NCI-H187 treated with DMSO at 0.1 percent for 48 hours (cell line): ENCODE data around the gene TMPRSS11D.

ENCODE experiments used
- DNase-seq: peaks from one replicate; lab custom pipeline; 2025; lab: John Stamatoyannopoulos, UW

TMPRSS11D gene, protein sequence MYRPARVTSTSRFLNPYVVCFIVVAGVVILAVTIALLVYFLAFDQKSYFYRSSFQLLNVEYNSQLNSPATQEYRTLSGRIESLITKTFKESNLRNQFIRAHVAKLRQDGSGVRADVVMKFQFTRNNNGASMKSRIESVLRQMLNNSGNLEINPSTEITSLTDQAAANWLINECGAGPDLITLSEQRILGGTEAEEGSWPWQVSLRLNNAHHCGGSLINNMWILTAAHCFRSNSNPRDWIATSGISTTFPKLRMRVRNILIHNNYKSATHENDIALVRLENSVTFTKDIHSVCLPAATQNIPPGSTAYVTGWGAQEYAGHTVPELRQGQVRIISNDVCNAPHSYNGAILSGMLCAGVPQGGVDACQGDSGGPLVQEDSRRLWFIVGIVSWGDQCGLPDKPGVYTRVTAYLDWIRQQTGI

DNA sequence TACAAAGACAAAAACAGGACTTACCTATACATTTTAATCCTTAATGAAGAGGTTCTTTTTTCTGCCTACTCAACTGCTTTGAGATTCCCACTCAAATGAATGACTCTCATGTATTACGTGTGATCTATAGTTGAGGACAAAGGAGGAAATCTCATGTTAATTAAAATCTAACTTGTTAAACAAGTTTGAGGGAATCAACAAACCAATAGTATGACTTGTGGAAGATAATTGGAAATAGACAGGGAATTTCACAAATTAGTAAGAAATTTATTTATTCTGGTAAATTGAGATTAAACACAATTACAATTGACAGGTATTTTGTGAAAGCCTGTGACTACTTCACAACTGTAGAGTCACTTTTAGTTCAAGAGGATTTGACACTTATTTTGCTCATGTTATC, at the start of gene TMPRSS11D:
Gene TMPRSS11D, minus strand, starts transcription at position 101 of the 400 bp plus-strand sequence. Its CDS starts 69 bp downstream, at position 32.
- DNase-seq: no peak

DNA sequence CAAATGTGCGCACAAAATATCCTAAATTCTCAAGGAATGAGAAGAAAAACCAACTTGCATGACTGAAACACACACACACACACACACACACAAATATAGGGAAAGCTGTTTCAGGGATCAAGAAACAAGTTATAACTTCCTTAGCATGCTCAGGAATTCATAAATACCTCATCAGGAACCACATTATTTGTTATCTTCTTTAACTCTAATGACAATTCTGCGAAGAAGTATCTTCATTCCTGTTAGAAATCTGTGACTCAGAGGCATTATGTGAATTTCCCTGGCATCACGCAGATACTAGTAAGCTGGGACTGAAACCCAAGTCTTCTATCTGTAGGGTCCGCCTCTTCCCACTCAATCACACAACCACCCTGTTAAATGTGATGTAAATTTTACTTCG, 49.2 kb upstream of the TMPRSS11D start:
- no peak for DNase-seq

DNA sequence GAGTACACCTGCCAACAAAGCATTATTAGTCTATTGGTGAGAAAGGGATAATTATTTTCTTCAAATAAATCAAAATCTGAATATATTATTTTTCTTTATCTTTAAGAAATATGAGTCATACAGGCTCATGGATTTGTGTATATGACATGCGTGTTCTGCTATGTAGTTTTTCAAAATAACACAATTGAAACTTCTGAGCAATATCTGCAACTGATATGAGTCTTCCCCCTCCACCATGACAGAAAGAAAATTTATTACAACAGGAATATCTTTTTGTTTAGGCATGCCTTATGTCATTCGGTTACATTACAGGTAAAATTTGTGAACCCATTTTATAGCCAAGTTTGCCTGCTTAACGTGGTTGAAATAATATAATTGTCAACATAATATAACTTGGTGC, 47.5 kb upstream of the TMPRSS11D start:
- DNase-seq: no peak

DNA sequence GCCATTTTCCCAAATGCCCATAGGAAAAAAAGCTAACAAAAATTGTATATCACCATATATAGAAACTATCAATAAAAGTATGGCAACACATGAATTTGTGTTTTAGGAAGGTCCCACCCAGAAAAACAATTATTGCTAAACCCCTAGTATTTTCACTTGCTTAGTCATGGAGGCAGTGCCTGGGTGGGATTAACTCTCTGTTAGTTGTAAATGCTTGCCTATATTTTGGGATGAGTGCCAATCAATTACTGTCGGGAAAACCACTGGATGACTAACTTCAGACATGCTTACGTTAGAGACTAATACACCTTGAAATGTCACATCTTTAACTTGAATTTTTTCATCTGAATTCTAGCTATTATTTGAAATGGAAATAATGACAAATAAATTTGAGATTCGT, 45.6 kb upstream of the TMPRSS11D start:
- DNase-seq: no peak

DNA sequence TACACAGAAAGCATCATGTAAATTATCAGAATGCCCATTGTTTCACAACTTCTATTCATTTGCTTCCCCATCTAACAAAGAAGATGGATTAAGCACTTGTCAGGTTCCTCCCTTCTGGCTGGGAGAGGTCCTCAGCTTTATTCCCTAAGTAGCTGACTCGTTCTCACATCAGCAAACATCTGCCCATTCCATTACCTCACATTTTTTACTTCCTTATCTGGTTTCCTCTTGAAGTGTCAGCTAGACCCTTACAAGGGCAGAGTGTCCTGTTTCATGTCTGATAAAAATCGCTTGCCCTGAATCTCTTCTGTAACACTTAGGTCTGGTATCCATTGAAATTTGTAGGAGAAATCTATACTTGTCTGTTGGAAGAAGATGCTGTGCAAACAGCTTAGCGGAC, 44.7 kb upstream of the TMPRSS11D start:
- DNase-seq: peak; percentile 36

DNA sequence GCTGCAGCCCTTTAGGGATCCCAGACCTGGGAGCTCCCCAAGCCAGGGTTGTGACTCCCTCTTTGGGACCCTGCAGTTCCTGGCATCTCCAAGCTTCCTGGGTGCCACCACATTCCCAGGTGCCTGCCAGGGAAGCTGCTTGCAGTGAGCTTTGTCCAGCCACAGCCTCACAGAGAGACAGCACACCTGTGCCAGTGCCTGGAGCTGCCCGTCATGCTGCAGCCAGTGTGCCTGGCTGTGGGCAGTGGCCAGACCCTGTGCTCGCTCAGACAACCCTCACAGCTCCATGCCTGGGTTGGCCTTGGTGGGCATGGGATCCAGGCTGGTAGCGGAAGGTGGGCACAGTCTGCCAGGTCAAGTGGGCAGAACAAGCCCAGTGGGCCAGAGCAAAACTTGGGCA, 43.4 kb upstream of the TMPRSS11D start:
- DNase-seq: no peak

DNA sequence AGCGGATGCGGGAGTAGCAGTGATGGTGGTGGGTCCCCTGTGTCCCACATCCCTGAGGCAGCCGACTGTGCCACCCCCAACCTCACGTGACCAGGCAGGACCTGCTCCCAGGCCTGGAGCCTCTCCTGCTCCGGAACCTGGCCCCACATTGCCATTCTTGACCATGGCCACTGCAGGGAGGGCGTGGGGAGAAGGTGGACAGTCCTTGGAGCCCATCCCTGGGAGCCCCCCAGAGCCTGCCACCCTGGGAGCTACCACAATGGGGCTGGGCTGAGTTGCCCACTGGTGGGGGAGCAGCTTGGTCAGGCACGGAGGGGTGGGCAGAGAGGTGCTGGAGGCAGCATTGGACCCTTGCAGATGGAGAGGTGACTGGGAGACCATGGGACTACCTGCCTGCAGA, 42.7 kb upstream of the TMPRSS11D start:
- no peak for DNase-seq

DNA sequence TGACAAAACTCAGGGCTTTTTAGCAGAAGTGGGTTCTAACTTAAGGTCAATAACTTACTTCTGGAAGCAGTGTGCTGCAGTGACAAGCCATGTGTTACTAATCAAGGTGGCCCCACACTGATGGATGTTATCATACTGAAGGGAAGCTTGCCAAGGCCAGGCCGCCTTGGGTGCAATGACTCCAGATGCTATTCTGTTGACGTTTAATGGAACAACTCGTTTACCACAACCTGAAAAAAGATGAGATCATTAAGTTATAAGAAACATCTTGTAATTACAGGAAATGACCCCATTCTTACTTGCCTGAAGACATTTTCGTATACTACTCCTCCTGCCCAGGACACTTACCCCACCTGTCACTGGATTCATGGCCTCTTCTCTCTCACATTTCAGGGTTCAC, 38.9 kb upstream of the TMPRSS11D start:
- no peak for DNase-seq

DNA sequence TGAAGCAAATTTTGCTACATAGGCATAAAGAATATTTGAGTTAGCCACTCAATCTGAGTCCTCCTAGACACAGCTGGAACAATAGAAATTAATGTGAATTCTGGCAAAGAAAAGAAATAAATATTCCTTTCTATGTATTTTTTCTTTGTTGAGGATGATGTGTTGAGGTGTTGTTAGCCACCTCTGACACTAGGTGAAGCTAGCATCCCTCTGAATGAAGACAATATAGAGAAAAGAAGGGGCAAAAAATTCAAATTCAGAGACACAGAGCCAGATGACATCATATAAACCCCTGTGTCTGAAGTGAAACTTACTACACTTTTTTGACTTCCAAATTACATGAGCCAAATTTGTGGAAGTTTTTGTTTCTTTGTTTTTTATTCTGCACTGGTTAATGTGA, 34.6 kb upstream of the TMPRSS11D start:
- no peak for DNase-seq

DNA sequence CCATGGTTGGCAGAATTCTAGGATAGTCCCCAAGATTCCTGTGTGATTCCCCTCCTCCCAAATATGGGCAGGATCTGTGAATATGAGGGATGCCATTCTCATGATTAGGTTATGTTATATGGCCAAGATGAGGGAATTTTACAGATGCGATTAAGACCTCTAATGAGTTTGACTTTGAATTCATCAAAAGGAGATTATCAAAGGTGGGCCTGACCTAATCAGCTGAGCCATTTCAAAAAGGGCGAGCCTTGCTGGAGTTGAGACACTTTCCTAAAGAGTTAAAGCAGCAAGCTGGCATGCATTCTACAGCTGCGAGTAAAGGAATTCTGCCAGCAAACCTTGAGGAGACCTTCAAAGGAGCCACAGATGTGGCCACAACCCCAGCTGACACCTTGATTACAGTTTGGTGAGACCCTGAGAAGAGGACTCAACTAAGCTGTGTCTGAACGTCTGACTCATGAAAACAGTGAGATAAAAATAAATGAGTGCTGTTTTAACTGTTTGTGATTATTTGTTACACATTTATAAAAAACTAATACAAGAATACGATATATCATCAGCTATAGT, 31.7 kb upstream of the TMPRSS11D start:
- DNase-seq: no peak

DNA sequence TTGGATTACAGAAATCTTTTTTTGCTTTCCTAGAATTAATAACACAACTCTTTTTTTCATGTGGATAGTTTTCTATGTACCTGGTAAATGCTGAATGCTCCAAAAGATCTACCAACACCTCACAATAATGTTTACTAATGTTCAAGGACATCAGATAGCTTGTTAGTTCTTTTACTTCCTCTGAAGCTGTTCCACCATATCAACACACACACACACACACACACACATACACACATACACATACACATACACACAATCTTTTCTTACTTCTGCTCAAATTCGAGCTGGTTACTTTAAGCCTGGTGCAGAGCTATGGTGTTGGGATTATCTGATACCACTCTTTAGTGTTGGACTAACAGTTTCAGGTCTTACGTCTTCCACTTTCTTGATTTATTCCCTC, 28.3 kb upstream of the TMPRSS11D start:
- DNase-seq: no peak

DNA sequence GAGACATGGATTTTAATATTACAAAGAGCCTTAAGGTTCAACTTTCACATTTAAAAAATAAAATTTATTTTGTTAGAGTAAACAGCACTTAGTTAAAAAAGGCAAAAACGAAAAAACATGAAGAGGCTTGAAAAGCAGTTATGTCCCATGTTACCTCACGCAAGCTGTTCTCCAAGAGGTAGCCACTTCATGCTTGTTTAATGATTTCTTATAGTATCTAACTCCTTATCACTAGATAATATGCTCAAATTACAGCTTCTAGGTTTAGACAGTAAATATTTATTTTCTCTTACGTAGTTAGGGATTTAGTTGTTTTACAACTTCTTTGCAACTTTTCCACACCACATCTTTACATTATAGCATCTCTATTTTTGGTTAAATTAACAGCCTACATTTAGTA, 27.8 kb upstream of the TMPRSS11D start:
- no peak for DNase-seq

DNA sequence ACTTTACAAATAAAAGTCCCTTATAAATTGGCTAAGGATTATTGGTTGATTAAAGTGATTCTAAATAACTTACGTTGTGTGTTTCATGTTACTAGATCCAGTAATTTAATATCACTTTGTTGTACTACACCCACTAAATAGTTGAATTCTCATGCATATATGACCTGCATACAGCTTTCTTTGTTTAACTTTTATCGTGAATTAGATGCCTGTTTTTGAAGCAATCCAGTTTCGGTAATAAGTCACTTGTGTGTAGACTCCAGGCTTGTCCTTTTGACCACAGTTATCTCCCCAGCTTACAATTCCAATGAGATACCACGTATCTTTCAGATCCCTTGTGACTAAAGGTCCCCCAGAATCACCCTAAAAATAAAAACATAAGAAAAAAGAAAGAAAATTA, 27.3 kb upstream of the TMPRSS11D start:
- no peak for DNase-seq

DNA sequence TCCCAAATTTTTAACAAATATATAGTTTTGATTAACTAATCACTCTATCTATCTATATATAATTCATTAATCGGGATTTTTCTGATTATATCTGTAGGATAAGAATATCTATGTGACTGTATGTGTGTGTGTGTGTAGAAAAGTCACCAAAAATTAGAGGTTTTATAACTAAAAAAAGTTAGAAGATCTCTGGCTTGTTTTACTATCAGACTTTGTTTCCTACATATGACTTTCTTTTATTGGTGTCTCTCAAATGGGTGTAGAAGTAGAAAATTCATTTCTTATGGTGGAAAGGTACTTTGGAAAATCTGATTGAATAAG, 26.7 kb upstream of the TMPRSS11D start:
- DNase-seq: no peak

DNA sequence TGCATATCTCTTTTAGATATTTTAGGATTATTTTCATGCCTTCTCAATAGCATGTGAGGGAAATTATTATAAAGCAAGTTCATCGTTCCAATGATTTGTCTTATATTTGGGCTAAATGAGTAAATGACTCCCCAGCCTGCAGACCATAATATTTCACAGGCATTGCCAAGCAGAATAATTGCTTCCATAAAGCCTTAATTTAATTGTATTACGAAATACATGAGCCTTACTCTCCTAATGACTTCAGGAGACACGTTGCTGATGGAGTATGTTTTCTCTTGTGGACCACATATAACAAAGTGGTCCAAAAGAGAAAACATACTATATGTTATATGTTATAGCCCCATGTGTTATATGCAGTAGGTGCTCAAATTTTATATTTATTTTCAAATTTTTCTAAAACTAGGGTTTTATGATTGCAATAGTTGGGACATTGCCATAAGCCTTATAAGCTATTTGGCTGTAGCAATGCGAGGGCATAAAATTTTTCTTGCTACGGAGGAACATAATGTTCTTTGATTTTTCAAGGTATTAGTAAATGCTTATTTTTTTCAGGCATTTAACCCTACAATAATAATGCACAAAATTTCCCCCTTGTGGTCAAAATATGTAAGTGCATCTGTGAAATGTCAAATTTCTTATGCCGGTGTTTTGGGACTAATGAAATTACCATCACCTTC, 26.2 kb upstream of the TMPRSS11D start:
- no peak for DNase-seq

DNA sequence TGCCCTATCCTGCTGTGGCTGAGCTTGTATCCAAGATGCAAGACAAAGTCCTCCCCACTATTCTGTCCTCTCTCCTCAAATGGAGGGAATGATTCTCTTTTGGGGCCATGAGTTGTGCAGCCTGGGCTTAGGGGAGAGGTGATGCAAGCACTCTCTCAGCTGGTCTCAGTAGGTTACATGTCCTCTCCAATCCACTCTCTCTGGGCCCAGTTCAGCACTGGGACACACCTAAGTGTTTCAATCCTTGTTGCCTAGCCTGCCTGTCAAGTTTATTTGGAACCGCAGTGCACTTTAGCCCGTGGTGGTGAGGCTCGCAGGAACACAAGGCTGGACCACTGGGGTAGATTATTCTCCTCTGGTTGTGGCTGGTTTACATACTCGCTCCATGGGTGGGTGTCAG, 23.8 kb upstream of the TMPRSS11D start:
- DNase-seq: no peak

DNA sequence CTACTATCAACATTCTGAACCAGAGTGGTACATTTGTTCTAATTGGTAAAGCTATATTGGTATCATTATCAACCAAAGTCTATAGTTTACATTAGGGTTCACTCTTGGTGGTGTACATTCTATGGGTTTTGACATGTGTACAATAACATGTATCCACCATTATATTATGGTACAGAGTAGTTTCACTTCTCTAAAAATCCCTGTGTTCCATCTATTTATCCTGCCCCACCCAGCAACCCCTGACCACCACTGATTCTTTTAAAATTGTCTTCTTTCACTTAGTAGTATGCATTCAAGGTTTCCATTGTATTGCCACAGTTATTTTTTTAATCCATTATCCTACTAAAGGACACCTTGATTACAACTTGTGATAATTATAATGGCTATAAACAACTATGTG, 15.3 kb upstream of the TMPRSS11D start:
- no peak for DNase-seq

DNA sequence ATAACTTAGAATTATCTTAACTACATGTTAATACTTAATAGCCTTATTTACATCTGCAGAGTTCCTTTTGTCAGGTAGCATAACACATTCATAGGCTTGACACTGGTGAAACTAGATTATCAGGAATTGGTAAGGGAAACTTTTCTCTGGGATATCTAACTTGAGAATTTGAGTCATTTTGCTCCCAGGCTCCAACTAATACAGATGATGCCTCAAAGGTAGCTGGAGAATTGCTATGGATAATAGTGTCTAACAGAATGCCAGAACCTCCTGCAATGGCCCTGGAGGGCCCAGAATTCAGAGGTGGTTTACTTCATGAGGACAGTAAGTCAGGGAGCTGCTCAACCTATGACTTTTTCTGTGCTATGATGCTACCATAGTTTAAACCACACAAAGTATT, 13.9 kb upstream of the TMPRSS11D start:
- no peak for DNase-seq

DNA sequence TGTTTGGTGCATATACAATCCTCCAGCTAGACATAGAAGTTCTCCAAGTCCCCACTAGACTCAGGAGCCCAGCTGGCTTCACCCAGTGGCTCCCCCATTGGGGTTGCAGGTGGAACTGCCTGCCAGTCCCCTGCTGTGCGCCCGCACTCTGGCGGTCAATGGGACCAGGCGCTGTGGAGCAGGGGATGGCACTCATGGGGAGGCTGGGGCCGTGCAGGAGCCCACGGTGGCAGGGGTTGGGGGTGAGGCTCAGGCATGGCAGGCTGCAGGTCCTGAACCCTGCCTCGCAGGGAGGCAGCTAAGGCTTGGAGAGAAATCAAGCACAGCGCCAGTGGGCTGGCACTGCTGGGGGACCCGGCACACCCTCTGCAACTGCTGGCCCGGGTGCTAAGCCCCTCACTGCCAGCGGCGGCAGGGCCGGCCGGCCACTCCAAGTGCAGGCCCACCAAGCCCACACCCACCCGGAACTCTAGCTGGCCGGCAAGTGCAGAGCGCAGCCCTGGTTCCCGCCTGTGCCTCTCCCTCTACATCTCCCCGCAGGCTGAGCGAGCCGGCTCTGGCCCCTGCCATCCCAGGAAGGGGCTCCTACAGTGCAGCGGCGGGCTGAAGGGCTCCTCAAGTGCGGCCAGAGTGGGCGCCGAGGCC, 12.7 kb upstream of the TMPRSS11D start:
- no peak for DNase-seq

DNA sequence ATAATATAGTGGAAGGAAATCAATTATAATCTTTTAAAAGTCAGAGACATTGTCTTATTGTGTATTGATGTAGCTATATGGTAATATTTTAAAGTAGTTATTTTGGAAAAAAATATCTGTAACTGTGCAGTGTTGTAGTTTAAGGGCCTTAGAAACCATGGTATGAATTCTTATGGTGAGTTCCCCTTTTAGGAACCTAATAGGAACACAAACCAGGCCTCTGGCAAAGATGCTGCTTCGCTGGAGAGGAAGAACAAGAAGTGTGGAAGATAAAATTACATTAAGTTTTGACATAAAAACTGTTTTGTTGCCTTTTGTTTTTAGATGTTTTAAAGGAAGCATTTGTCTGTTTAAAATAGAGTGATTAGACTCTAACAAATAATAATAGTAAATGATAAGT, 10.9 kb upstream of the TMPRSS11D start:
- DNase-seq: no peak

DNA sequence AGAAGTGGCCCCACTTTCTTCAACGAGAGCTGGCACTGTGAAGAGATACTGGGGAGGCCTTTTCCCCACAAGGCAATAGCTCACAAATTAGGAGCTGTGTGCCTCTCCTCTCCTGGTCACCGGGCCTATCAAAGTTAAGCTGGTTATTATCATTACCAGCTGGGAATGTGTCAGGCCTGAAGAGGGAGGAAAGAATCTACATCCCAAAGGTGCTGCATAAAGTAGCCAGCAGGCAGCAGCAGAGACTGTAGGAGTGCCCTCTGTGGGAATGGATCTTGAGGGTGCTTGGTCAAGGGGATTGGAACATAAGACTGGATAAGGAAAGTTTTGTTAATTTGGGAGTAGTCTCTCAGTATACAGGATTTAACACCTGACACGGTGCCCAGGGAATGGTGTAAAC, 9.1 kb upstream of the TMPRSS11D start:
- DNase-seq: no peak

DNA sequence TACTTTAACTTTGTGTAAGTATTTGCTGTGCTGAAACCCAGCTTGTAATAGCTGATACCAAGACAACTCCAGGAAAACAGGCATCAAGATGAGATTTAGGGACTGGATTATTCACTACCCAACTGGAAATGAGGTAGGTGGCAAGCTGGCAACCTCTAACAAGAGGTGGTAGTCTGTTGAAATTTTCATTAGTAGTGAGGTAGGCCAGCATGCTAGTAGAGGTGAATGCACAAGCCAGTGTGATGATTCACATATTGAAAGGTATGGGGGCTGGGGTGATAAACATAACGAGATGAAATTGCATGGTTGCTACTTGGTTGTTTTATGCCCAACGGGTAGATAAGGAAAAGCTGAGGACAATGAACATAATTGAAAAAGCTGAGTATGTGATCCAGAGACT, 8.5 kb upstream of the TMPRSS11D start:
- no peak for DNase-seq

DNA sequence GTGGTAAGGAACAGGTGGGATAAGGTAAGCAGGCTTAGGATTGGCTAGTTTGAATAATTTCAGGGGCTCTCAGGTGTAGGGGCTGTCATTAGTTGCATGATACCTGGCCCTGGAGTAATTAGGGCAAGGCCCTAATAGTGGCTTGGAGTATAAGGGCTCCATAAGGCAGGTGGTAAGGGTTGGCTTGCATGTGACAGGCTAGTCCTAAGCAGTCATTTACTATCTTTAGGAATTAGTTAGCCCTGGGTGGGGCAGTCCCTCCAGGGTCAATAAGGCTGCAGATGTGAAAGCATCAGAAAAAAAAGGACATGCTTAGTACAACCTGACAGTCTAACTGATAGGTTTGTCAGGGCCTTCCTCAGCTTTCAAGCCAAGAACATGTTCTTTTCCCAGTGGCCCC, 7.8 kb upstream of the TMPRSS11D start:
- DNase-seq: no peak
